B cell (primary cell): Measurements from ENCODE around the gene SPACA4.

Experiments used
- EZH2 ChIP-seq: IDR thresholded peaks from 2 replicates; pipeline ENCODE4 v1.6.1; 2012; ENCODE audit warnings: borderline replicate concordance, low read depth, mild to moderate bottlenecking, moderate library complexity, low read length; ENCODE audit not compliant: insufficient read depth, poor library complexity, severe bottlenecking
- TF ChIP-seq, protein P1 (sequence below): fragments of 200-600 bp; IDR thresholded peaks from one replicate; pipeline ENCODE4 v1.8.0; 2022; ENCODE audit warnings: antibody characterized with exemption, mild to moderate bottlenecking

DNA sequence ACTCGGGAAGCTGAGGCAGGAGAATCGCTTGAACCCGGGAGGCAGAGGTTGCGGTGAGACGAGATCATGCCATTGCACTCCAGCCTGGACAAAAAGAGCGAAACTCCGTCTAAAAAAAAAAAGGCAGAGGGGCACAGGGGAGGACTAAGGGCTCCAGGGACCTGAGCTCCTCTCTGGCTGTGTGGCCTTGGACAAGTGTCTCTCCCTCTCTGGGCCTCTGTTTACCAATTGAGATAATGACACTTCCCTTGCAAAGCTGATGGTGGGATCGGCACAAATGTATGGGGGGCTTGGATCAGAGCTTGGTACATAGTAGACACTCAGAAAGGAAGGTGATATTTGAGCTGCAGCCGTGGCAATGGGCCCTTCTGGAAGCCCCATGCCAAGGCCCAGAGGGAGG lies 11.4 kb upstream of the SPACA4 start:
- TF ChIP-seq, protein P1, sequence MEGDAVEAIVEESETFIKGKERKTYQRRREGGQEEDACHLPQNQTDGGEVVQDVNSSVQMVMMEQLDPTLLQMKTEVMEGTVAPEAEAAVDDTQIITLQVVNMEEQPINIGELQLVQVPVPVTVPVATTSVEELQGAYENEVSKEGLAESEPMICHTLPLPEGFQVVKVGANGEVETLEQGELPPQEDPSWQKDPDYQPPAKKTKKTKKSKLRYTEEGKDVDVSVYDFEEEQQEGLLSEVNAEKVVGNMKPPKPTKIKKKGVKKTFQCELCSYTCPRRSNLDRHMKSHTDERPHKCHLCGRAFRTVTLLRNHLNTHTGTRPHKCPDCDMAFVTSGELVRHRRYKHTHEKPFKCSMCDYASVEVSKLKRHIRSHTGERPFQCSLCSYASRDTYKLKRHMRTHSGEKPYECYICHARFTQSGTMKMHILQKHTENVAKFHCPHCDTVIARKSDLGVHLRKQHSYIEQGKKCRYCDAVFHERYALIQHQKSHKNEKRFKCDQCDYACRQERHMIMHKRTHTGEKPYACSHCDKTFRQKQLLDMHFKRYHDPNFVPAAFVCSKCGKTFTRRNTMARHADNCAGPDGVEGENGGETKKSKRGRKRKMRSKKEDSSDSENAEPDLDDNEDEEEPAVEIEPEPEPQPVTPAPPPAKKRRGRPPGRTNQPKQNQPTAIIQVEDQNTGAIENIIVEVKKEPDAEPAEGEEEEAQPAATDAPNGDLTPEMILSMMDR: no peak
- TF ChIP-seq EZH2: no peak
